Hepatocyte (in vitro differentiated cells): ENCODE data around the gene LCORL. TPM values are rescaled to one million over a fixed set of nuclear protein-coding genes. Genes with fewer than 3 reads are reported as not detected.

Source experiments
- DNase-seq: peaks from one replicate; pipeline ENCODE4 v3.0.0-alpha.2; 2016; ENCODE audit warnings: low spot score
- H2AFZ ChIP-seq: fragments of 200-600 bp; sonication (generic); 2 replicates; pipeline ENCODE4 v1.6.0; 2016; ENCODE audit warnings: antibody characterized with exemption, mild to moderate bottlenecking
- H3K27ac ChIP-seq: fragments of 200-600 bp; sonication (generic); 2 replicates; pipeline ENCODE4 v1.5.1; 2016; ENCODE audit warnings: mild to moderate bottlenecking
- H3K27me3 ChIP-seq: fragments of 200-600 bp; sonication (generic); 2 replicates; pipeline ENCODE4 v1.6.1; 2016
- H3K36me3 ChIP-seq: fragments of 200-600 bp; sonication (generic); replicated peaks from 2 replicates; pipeline ENCODE4 v1.5.1; 2016; ENCODE audit warnings: low read depth; ENCODE audit not compliant: insufficient read depth
- H3K4me1 ChIP-seq: fragments of 200-600 bp; sonication (generic); 2 replicates; pipeline ENCODE4 v1.5.1; 2016; ENCODE audit warnings: mild to moderate bottlenecking, moderate library complexity; ENCODE audit not compliant: insufficient read depth
- H3K4me2 ChIP-seq: fragments of 200-600 bp; sonication (generic); 2 replicates; pipeline ENCODE4 v1.6.0; 2016
- H3K4me3 ChIP-seq: fragments of 200-600 bp; sonication (generic); 2 replicates; pipeline ENCODE4 v1.5.1; 2016; ENCODE audit warnings: mild to moderate bottlenecking
- H3K79me2 ChIP-seq: fragments of 200-600 bp; sonication (generic); 2 replicates; pipeline ENCODE4 v1.6.0; 2017; ENCODE audit warnings: mild to moderate bottlenecking
- H3K9me2 ChIP-seq: fragments of 200-600 bp; sonication (generic); replicated peaks from 2 replicates; pipeline ENCODE4 v1.6.0; 2017; ENCODE audit warnings: mild to moderate bottlenecking; ENCODE audit not compliant: insufficient read depth
- H3K9me3 ChIP-seq: fragments of 200-600 bp; sonication (generic); 2 replicates; pipeline ENCODE4 v1.5.1; 2016; ENCODE audit warnings: low read depth, mild to moderate bottlenecking
- H4K20me1 ChIP-seq: fragments of 200-600 bp; sonication (generic); 2 replicates; pipeline ENCODE4 v1.6.0; 2016; ENCODE audit warnings: mild to moderate bottlenecking; ENCODE audit not compliant: insufficient read depth, poor library complexity, severe bottlenecking
- CTCF ChIP-seq: fragments of 200-600 bp; sonication (generic); IDR thresholded peaks from 2 replicates; pipeline ENCODE4 v1.5.1; 2016; ENCODE audit warnings: antibody characterized with exemption, mild to moderate bottlenecking; ENCODE audit not compliant: poor library complexity
- EZH2 ChIP-seq: fragments of 200-600 bp; sonication (generic); IDR thresholded peaks from 2 replicates; pipeline ENCODE4 v1.6.1; 2016; ENCODE audit warnings: antibody characterized with exemption, mild to moderate bottlenecking, borderline replicate concordance
- EZH2phosphoT487 ChIP-seq: fragments of 200-600 bp; sonication (generic); IDR thresholded peaks from one replicate; pipeline ENCODE4 v1.6.1; 2018; ENCODE audit warnings: antibody characterized with exemption, mild to moderate bottlenecking, low read depth, moderate library complexity; ENCODE audit not compliant: unreplicated experiment, severe bottlenecking
- WGBS: methylation state at CpG from one replicate; pipeline ENCODE4 v1.1.6; 2016; ENCODE audit warnings: low lambda C conversion rate; ENCODE audit errors: missing lambda C conversion rate; 5-methylcytosine and 5-hydroxymethylcytosine counted together
- polyA plus RNA-seq: library from polyadenylated mRNA; unstranded; fragments of >200 nt; fragmentation: Nextera tagmentation; extraction: Ambion mirVana; gene quantifications from 2 replicates; pipeline ENCODE4 v1.2.1, GENCODE V29; 2016
- total RNA-seq: library from RNA; depleted of rRNA; stranded (reverse); fragments of >200 nt; gene quantifications from 2 replicates; pipeline ENCODE4 v1.2.3, GENCODE V29; 2014

LCORL gene
- total and polyA plus RNA-seq, 2 experiments from 2014 or later = 9.4 to 19.6 TPM

- H3K9me2 ChIP-seq = no peaks in the 10 kb centered on the region
- 83% methylated on average over 2 of the region's 2 CpGs for WGBS
- DNase-seq = no peak
- no peak overlapping the region for H2AFZ ChIP-seq
- no peaks in the 10 kb centered on the region for H3K4me1 ChIP-seq
- H3K36me3 ChIP-seq = no peaks in the 10 kb centered on the region
- no peaks in the 10 kb centered on the region for H3K27me3 ChIP-seq
- no peak overlapping the region for H3K4me3 ChIP-seq
- no peaks in the 10 kb centered on the region for H4K20me1 ChIP-seq
- H3K9me3 ChIP-seq = no peaks in the 10 kb centered on the region
- TF ChIP-seq EZH2phosphoT487 (no peak), CTCF (no peak), EZH2 (no peak)
- H3K79me2 ChIP-seq = peaks cover 4% of the 10 kb centered on the region
- no peak overlapping the region for H3K4me2 ChIP-seq
- no peak overlapping the region for H3K27ac ChIP-seq
Observed at GRCh38 chr4:17939054-17939453, 82.5 kb downstream of the LCORL start.

GRCh38 chr4:17934286-17934685 is 87.3 kb downstream of the LCORL start:
- TF ChIP-seq EZH2phosphoT487 = no peak
- peak; percentile 13 for TF ChIP-seq CTCF
- TF ChIP-seq EZH2 = no peak
- Histone ChIP-seq H3K9me3 (peaks cover 11% of the 10 kb centered on the region), H3K4me2 (no peak overlapping the region)

GRCh38 chr4:17933126-17933525 is 88.4 kb downstream of the LCORL start:
- Histone ChIP-seq H3K9me3 (peaks cover 16% of the 10 kb centered on the region), H3K27ac (no peak overlapping the region), H3K36me3 (no peaks in the 10 kb centered on the region), H3K79me2 (no peaks in the 10 kb centered on the region), H3K4me1 (no peaks in the 10 kb centered on the region), H4K20me1 (no peaks in the 10 kb centered on the region), H3K27me3 (no peaks in the 10 kb centered on the region), H3K9me2 (no peaks in the 10 kb centered on the region), H3K4me2 (no peak overlapping the region), H2AFZ (no peak overlapping the region), H3K4me3 (no peak overlapping the region)
- no peak for DNase-seq
- TF ChIP-seq CTCF = no peak
- TF ChIP-seq EZH2 = no peak
- TF ChIP-seq EZH2phosphoT487 = no peak

More at GRCh38 chr4:17934286-17934685, 87.3 kb downstream of the LCORL start:
- no peaks in the 10 kb centered on the region for H4K20me1 ChIP-seq
- H3K79me2 ChIP-seq = peaks cover 4% of the 10 kb centered on the region
- no peak overlapping the region for H3K4me3 ChIP-seq
- no peaks in the 10 kb centered on the region for H3K36me3 ChIP-seq
- no peak overlapping the region for H2AFZ ChIP-seq
- no peak for DNase-seq
- no peaks in the 10 kb centered on the region for H3K9me2 ChIP-seq
- no peaks in the 10 kb centered on the region for H3K4me1 ChIP-seq
- no peaks in the 10 kb centered on the region for H3K27me3 ChIP-seq
- H3K27ac ChIP-seq = no peak overlapping the region

- no peaks in the 10 kb centered on the region for H3K36me3 ChIP-seq
- H3K4me1 ChIP-seq = no peaks in the 10 kb centered on the region
- H3K4me2 ChIP-seq = no peak overlapping the region
- no peaks in the 10 kb centered on the region for H4K20me1 ChIP-seq
- no peaks in the 10 kb centered on the region for H3K27me3 ChIP-seq
- no peak overlapping the region for H3K4me3 ChIP-seq
- H2AFZ ChIP-seq = no peak overlapping the region
- H3K27ac ChIP-seq = no peak overlapping the region
- DNase-seq = no peak
- peaks cover 16% of the 10 kb centered on the region for H3K9me3 ChIP-seq
- H3K79me2 ChIP-seq = no peaks in the 10 kb centered on the region
- TF ChIP-seq EZH2phosphoT487 (no peak), EZH2 (no peak), CTCF (no peak)
- WGBS = 67% methylated on average over 3 of the region's 3 CpGs
- no peaks in the 10 kb centered on the region for H3K9me2 ChIP-seq
Observed at GRCh38 chr4:17932041-17932440, 89.5 kb downstream of the LCORL start.
